NCI-H460 (cell line): ENCODE results near the gene DNAJB12. TPM values are rescaled to one million over a fixed set of nuclear protein-coding genes. Genes with fewer than 3 reads are reported as not detected.
"Not testable (repeated sequence)": the region's sequence is repeated elsewhere in the genome, so short reads cannot be mapped to it uniquely, and the experiment has no call there.

Experiments
- DNase-seq: peaks from one replicate; pipeline ENCODE4 v3.0.0-alpha.2; 2016; ENCODE audit warnings: low read depth; ENCODE audit errors: extremely low read depth
- total RNA-seq: library from RNA; depleted of rRNA; stranded (reverse); fragments of >200 nt; shearing (Covaris generic); gene quantifications from 2 replicates; pipeline ENCODE4 v1.2.3, GENCODE V29; 2014

DNAJB12 gene
- total RNA-seq, 1 experiment from 2014 or later = 7.0 TPM

DNA sequence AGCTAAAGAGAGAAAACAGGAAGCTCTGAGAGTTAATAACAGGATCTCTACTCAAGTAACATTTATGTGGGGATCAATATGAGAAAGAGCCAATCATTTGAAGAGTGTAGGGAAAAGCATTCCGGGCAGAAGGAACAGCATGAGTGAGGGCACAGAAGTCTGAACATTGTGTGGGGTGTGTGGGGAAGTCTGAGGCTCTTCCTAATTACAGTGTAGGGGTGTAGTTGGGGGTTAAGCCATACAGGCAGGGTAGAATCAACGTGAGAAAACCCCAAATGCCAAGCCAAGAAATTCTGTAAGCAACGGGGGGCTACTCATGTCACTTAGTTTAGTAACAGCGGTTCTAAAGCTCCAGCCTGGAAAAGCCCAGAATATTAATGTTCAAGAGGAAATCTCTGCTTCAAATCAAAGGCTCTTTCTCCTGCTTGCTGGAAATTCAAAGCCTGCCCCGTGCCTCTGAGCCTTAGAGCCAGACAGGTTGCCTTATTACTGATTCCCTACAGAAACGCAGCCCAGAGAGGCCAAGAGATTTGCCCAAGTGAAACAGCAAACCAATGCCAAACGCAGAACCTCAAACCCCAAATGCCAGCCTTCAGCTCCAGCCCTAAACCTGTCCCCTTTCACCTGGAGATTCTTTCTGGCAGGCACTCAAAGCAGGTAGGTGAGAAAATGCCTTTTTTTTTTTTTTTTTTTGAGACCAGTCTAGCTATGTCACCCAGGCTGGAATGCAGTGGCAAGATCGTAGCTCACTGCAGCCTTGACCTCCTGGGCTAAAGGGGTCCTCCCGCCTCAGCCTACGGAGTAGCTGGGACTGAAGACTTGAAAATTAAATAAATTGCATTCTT is 36.1 kb downstream of the DNAJB12 start:
- no peak for DNase-seq

DNA sequence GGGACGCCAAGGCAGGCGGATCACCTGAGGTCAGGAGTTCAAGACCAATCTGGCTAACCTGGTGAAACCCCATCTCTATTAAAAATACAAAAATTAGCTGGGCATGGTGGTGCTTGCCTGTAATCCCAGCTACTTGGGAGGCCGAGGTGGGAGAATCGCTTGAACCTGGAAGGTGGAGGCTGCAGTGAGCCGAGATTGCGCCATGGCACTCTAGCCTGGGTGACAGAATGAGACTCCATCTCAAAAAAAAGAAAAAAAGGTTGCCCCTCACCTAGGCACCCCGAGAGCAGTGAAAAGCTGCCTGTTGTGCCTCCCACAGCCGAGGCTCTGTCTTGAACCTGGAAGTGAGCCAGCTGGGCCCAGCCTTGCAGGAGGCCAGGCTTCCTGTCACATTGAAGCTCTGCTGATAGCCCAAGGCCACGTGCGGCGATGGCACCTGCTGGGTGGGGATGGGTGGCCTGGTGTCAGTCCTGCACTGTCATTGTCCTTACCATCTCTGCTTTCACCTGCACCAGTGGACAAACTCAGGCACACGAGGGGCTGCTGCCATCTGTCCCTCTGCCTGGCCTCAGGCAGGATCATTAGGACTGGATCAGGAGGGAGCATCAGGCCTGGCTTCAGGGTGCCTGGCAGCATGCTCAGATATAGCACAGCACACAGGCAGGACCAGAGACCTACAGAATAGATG is 37.8 kb downstream of the DNAJB12 start:
- DNase-seq = no peak

DNA sequence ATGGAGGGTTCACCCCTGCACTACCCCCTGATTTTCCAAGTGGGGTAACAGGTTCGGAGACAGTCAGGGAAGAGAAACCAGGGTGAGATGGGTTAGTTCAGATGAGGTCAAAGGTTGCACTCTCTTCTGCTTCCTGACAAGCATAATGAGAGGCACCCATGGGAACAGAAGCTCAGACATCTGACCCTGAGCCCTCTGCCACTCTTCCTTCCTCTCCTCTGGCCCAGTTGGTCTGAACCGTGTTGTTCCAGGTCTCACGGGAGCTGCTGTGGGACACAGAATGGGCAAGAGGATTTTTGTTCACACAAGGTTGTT is 38.4 kb downstream of the DNAJB12 start:
- DNase-seq = no peak

DNA sequence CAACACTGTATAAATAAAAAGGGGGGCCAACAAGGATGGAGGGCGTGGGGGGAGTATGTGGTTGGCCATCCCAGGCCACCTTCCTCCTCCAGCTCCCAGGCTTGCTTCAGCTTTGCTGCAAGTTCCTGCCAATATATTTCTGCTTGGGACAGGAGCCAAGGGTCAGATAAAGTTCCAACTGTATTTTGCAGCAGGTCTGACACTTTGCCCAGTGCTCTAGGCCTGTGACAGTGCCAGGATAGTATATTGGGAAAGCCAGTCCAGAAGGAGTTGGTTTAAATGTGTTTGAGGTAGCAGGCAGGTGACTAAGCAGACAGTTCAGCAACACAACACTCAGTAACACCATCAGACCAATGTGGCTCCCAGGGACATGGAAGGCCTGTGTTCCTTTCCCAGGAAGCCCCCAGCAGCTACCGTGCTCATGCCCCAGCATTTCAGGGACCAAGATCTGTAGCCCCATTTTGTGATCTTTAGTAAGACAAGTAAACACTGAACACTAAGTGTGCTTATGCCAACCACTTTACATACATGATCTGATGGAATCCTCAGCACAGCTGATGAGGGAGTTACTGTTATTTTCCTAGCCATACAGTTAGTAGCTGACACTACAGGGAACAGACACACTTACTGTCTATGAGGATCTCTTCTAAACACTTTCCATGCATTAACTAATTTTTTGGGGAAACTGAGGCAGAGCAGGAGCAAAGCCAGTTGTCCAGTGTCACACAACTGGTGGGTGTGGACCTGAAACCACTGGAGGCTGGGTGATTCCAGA is 38.9 kb downstream of the DNAJB12 start:
- no peak for DNase-seq

DNA sequence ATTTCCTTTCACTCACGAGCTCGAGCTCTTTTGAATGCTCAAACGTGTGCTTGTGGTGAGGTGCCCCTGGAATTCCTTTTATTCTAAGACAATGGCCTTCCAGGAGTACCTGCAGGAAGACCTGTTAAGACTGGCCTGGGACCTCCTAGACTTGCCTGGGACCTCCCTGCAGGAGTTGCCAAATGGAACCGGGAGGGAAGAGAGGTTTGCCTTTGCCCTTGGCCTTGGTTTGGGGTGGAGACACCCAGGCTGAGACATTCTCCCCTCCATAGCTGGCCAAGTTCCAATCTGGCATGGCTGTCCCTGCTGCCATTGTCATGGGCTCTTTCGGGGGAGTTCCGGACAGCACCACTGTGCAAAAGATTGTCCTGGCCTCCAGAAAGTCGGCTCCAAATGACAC is 39.7 kb downstream of the DNAJB12 start:
- no peak for DNase-seq

DNA sequence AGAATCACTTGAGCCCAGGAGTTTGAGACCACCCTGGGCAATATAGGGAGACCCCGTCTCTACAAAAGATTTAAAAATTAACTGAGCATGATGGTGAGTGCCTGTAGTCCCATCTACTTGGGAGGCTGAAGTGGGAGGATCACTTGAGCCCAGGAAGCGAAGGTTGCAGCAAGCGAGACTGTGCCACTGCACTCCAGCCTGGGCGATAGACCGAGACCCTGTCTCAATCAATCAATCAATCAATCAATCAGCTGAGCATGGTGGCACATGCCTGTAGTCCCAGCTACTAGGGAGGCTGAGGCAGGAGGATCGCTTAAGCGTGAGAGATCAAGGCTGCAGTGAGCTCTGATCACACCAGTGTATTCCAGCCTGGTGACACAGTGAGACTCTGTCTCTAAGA is 40.5 kb downstream of the DNAJB12 start:
- DNase-seq = no peak

DNA sequence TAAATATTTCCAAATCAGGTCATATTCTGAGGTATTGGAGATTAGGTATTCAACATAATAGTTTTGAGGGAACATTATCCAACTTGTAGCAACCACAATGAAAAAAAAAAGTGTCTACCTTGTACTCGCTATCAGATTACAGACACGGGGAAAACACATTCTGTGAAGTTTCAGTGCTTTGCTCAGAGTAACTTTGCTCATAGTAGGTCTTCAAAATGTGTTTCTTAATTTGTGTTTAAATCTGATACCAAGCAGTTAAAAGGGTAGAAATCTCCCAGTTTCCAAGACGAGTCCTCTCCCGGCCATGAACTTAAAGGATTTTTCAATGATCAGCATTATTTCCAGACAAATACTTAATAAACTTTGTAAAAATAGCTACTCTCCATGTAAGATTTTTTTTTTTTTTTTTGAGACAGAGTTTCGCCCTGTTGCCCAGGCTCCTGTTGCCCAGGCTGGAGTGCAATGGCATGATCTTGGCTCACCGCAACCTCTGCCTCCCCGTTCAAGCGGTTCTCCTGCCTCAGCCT is 41.8 kb downstream of the DNAJB12 start:
- DNase-seq = no peak

DNA sequence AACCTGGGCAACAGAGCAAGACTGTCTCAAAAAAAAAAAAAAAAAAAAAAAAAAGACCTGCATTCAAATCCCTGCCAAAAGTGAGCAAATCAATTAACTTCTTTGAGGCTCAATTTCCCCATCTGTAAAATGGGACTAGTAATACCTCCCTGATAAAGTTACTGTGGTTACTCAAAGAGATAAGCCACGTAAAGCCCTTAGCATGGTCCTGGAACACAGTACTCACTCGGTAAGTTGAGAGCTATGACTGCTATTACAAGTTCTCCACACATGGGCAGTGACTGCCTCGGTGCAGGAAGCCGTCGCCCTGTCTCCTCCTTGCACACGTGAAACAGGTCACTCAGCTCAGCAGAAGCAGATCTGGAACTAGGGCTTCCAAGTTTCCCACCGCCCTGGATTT is 43.1 kb downstream of the DNAJB12 start:
- no peak for DNase-seq

DNA sequence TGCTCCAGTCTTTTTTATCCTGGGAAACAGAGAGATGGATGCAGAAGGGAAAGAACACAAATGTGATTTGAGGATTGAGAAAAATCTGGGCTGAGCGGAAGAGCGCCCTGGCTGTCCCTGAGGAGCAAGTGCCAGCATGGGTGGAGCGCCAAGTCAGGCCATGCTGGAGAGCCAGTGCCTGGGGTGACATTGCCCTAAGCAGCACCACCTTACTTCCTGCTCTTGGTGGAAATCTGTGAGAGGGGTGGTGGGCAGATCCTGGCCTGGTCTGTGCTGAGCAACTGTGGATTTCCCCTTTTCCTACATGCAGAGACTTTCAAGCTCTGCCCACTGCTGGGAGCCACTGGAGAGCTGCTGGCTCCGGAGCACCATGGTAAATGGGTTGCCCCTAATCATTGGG is 44.1 kb downstream of the DNAJB12 start:
- DNase-seq = no peak

DNA sequence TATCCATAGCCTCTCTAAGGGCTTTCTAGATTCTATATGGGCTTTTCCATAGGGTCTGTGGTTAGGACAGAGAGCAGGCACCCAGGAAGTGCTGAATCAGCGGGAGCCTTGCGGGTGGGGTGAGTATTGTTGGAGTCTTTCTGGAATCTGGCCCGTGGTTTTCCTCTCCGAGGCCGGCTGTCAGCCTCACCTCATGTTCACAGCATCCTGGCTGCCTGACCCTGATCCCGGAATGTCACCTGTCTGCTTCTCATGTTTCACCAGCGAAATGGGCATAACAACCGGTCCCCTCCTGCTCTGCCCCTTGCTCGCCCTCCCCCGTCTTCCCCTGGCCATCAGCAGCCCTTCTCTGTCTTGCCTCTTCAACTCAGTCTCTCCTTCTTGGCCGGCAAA is 44.5 kb downstream of the DNAJB12 start:
- DNase-seq = no peak

DNA sequence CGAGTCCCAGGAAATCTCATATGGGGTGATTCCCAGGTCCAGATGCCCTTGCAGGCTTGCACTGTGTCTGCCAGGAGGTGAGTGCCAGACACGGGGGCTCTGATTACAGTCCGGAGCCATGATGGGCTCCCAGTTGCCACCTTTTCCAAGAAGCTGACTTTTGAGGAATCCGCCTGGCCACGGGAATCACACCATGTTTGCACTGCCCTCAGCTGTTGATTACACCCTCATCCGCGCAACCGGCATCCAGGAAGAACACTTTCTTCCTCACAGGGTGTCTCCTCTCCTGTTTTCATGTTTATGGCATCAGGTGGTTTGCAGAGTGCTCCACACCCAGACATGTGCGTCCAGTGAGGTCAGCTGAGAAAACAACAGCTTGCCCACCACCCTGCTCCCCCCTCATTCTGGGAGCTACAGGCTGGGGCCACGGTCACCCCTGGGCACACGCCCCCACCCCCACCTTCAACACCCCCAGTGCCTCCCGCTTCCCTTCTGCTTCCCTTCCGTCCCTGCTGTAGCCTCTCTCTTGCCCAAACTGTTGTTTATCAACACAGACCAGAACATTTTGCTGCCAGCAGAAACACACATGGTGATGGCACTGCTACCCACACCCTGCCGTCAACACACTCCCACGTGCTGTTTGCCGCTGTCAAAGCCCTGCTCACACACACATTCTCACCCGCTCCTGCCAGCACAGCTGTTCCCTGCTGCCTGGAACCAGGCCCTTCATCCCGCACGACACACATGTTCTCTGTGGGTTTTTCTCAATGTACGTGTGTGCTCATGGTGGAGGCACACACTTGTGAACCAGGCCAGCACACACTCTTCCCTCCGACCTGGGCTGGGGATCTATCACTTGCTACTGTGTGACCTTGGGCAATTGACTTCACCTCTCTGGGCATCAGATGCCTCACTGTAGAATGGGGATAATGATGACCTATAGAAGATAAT is 45.2 kb downstream of the DNAJB12 start:
- DNase-seq = no peak

DNA sequence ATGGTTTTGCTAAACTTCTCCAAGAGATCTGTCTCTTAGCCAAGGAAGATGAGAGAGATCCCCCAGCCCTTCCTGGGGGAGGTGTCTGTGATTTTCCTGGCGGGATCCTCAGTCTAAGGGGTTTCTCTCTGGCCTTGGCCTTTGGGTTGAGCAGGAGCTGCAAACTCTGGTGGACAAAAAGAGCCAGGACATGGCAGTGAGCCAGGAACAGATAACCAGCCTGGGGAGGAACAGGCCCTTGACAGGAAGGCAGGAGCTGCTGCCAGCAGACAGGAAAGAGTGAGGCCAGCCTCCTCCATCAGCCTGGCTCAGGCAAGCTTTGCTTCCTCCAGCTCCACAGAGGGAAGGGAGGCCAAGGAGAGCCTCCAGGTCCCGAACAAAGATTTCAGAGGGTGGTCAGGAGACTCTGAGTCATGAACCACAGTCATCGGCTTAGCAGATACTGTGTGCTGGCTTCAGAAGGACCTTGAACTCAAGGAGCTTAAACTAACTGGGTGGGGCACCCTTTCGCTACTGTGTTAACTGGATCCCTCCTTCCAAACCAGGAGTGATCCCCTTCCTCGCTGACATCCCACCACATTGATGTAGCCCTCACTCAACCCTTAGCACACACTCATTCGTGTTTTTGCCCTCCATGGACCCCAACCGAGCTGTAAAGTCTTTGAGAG is 46.3 kb downstream of the DNAJB12 start:
- DNase-seq = no peak

DNA sequence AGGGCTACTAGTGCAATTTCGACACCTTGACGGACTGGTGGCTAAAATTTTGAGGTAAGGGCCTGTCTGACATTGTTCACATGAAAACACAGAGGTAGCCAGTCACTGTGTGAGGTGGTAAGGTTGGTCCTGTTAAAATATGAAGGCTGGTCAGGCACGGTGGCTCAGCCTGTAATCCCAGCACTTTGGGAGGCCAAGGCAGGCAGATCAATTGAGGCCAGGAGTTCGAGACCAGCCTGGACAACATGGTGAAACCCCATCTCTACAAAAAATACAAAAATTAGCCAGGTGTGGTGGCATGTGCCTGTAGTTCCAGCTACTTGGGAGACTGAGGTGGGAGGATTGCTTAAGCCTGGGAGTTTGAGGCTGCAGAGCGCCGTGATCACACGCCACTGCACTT is 47.0 kb downstream of the DNAJB12 start:
- DNase-seq = not testable (repeated sequence)

DNA sequence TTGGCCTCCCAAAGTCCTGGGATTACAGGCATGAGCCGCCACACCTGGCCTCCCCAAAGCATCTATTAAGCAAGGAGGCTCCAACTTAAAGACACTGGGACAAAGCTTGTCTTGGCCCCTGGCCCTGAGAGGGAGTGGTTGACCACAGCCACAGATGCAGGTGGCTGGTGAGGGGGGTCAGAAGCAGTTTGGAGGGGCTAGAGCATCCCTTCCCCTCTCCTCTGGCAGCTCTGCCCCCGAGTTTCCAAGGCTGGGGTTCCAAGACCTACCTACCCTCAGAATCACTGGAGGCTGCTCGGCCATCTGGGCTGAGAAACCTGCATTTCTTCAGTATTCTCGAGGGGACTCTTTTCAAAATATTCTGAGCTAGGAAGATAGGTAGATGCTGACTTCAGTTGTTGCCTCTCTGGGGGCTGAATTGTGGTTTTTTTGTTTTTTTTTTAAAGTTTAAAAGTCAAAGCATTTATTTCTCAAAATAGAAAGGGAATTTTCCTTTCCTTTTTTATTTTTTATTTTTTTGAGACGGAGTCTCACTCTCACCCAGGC is 48.4 kb downstream of the DNAJB12 start:
- no peak for DNase-seq

DNA sequence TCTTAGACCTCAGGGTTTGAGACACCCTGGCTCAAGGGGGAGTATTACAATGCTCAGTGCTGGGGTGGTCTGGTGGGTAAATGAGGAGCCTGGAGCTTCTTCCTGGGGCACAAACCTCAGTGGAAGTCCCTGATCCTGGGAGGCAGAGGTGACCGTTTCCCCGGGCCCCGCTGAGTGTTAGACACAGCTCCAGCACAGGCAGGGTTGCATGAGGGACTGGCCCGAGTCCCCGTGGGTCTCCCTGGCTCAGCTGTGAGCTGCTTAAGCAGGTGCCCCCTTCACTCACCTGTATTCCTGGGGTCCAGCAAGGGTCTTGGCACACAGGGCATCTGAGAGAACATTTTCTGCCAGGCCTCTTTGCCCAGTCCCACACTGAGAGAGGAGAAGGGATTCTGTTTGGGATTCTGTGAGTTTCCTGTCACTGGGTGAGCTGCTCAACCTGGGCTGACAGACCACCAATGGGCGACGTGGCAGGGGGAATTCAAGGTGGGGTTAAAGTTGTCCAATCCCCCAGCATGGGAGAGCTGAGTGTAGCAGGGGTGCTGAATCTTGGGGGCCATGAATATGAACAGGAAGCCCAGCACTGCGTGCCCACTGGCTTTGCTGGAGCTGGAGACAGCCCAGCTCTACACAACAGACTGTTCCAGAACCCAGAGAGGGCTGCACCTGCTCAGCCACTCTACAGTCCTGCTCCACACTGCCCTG is 51.1 kb downstream of the DNAJB12 start:
- no peak for DNase-seq

DNA sequence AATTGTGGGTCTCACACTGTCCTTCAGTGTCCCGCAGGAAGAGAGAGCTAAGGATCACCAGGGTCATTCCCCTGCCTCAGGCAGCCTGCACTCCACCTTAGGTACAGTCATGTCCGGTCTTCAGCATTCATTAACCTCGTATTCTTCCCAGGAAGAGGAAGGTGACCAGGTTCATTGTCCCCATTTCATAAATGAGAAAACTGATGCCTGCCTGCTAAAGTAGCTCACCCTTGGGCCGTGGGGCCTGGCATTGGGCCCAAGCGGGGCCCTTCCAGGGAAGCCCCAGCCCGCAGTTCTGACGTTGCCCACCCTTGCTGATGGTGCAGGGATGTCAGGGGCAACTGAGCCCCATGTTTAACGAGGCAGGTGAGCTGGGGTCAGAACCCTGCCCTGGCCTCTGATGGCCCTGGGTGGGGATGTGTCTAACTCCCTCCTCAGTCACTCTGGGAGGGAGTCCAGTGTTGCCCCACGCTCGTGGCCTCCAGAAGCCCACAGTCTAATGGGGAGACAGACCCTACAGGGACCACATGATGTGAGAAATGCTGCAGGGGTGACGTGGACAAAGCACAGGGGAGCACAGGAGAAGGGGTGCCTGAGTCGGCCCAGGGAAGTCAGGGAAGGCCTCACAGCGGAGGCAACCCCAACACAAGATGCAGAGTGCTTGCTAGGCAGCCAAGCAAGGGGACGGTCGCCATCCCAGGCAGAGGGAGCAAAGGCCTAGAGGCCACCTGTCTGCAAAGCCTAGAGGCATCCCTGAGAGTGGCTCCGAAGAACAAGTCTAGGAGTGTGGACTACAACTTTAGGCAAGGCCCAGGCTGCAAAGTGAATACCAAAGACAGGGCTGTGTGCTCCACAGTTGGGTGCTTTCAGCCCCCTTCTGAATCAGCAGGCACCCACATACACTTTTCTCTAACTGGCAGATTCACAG is 55.9 kb downstream of the DNAJB12 start:
- no peak for DNase-seq

DNA sequence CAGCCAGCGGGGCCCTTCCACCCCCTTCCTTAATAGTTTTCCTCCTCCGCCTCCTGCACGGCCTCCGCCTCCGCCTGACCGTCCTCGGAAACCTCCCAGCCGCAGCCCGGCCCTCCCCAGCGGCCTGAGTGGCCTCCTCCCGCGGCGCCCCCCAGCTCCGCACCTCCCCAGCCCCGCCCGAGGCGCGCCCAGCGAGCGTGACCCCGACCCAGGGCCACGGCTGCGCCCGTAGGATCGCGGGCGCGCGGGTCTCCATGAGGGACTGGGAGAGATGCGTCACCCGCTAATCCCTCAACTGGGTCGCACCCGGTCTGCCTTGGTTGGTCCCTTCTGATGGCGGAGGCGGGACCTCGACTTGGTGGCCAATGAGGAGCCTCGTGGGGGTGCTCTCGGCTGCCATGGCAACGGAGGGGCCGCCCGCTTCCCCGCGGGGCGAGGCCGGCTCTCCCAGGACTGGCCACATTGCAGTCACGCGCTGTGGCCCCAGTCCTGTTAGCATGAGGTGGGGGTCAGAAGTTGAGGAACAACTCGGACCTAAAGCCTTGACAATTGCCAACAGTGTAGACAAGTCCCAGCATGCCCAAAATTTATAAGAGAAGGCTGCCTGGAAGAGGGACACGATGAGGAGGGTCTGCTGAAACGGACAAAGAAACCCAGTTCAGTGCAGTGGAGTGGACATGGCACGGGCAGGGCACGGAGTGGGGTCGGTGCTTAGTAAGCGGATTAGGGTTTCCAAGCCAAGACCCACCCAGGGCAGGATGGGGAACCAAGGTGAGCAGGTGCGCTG is 56.7 kb downstream of the DNAJB12 start:
- DNase-seq = peak; percentile 99
